ENCODE data around the gene ZNF780B. TPM values are rescaled to one million over a fixed set of nuclear protein-coding genes. Genes with fewer than 3 reads are reported as not detected.

Gene ZNF780B
- total and polyA plus RNA-seq, 2 of the 8 experiments (the other 6 are each of a cell fraction or from before 2014, with no cell fraction given) = 3.1 to 22.4 TPM

DNA sequence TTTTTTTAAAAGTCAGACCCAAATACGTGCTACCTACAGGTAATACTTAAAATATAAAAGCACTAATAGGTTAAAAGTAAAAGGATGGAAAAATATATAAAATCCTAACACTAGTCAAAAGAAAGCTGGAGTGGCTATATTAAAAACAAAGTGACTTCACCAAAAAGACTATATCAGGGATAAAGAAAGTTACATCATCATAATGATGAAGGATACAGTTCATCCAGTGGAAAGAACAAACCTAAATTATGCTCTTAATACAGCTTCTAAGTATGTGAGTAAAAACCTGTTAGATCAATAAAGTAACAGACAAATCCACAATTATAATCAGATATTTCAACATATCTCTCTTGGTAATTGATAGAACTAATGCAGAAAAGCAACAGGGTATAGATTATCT lies 1.1 kb upstream of the ZNF780B start:
- Histone ChIP-seq H4K8ac (ENCODE audit: extremely low read depth, insufficient read depth, low read length) (no peak overlapping the region), H3K56ac (replicated peaks; ENCODE audit: insufficient read length, low read depth, low read length) (no peak overlapping the region), H3K4me2 (ENCODE audit: insufficient read depth in 1 of 2, low read depth in 2 of 2, low read length in 2 of 2) (no peak overlapping the region; a peak in 1 of 4 replicates), H2AK5ac (ENCODE audit: low read depth, low read length) (no peak overlapping the region), H3K18ac (ENCODE audit: extremely low read depth, low read length) (no peak overlapping the region), H3K79me1 (ENCODE audit: low read depth, low read length) (no peaks in the 10 kb centered on the region; the same call in 1 of the 2 replicates), H3K14ac (ENCODE audit: insufficient read length) (no peak overlapping the region), H3K27me3 (replicated peaks in 1 of 4; ENCODE audit: control insufficient read depth in 3 of 4, extremely low read depth in 1 of 4, insufficient read depth in 3 of 4, low read length in 3 of 4) (no peaks in the 10 kb centered on the region), H3K23ac (ENCODE audit: insufficient read length) (no peak overlapping the region), H4K5ac (ENCODE audit: insufficient read length, low read depth, low read length) (no peak overlapping the region), H3K4me3 (ENCODE audit: extremely low read depth in 1 of 4, insufficient read depth in 2 of 4, low read depth in 3 of 4, low read length in 4 of 4) (peak overlapping the region in 1 of 4 experiments; percentile 89; a peak in 1 of 8 replicates), H3K9ac (replicated peaks in 1 of 4; ENCODE audit: extremely low read depth in 1 of 4, low read depth in 3 of 4, low read length in 3 of 4) (no peak overlapping the region), H4K91ac (replicated peaks; ENCODE audit: insufficient read length, low read length) (no peak overlapping the region), H3K4ac (replicated peaks; ENCODE audit: insufficient read length, low read depth, low read length) (no peak overlapping the region), H3K23me2 (ENCODE audit: low read depth, low read length) (peaks cover 7% of the 10 kb centered on the region), H2BK15ac (ENCODE audit: low read length) (no peak overlapping the region), H3K79me2 (ENCODE audit: control insufficient read depth in 1 of 2, insufficient read depth in 2 of 2, low read length in 2 of 2) (peaks cover 0 to 34% of the 10 kb centered on the region in 2 experiments; a peak in 2 of 4 replicates), H3K27ac (ENCODE audit: low read depth, low read length) (no peak overlapping the region), H2BK12ac (ENCODE audit: low read depth, low read length) (no peak overlapping the region), H2BK120ac (replicated peaks; ENCODE audit: low read depth, low read length) (no peak overlapping the region), H3K4me1 (replicated peaks in 1 of 4; ENCODE audit: control insufficient read depth in 3 of 4, insufficient read depth in 4 of 4, low read length in 3 of 4) (peaks cover 0 to 6% (median 0%) of the 10 kb centered on the region in 4 experiments; a peak in 1 of 7 replicates), H2BK20ac (ENCODE audit: low read length) (no peak overlapping the region), H3K36me3 (ENCODE audit: control insufficient read depth in 2 of 4, insufficient read depth in 4 of 4, low read length in 3 of 4) (no peaks in the 10 kb centered on the region), H2AFZ (ENCODE audit: low read length) (no peak overlapping the region), H2BK5ac (ENCODE audit: low read depth, low read length) (no peak overlapping the region), H4K20me1 (replicated peaks in 1 of 2; ENCODE audit: control insufficient read depth in 1 of 2, insufficient read depth in 2 of 2, low read length in 2 of 2) (no peaks in the 10 kb centered on the region), H3K9me3 (ENCODE audit: insufficient read depth in 2 of 2, low read depth in 1 of 2, low read length in 1 of 2) (peaks cover 2 to 9% of the 10 kb centered on the region in 2 experiments; a peak in 2 of 4 replicates)
- POLR2A ChIA-PET (ENCODE audit: partially characterized antibody) = no interaction called here
- WGBS, 2 experiments (ENCODE audit: extremely low coverage in 1 of 2, insufficient coverage in 1 of 2, insufficient read length in 1 of 2, insufficient replicate concordance in 2 of 2, low coverage in 1 of 2, low lambda C conversion rate in 2 of 2, missing lambda C conversion rate in 1 of 2) = 90% methylated on average over 1 of the region's 1 CpG; no CpG with 5 or more reads in 1 of the 2 experiments
- no peak for DNase-seq (ENCODE audit: low read depth in 1 of 2, low spot score in 2 of 2)
- FAIRE-seq = no peak
- TF ChIP-seq SUZ12 (IDR thresholded peaks at IDR 0.05; ENCODE audit: low read length) = no peak
- CTCF ChIA-PET (ENCODE audit: partially characterized antibody) = no interaction called here

Data from H1 (cell line).